ENCODE data around the gene TNRC6A. TPM values are rescaled to one million over a fixed set of nuclear protein-coding genes. Genes with fewer than 3 reads are reported as not detected.

Gene TNRC6A
- total and polyA plus RNA-seq, 2 of the 13 experiments (the other 11 are each of a cell fraction or from before 2014, with no cell fraction given) = 30.9 to 43.6 TPM

- no peak for TF ChIP-seq EP300 (IDR thresholded peaks at IDR 0.05; ENCODE audit: low read depth in 2 of 2, low read length in 2 of 2)
- 0 out of 2 replicates have a peak, but pooled peaks have one; percentile 1 for TF ChIP-seq EP300 (CRISPR knock-in tag; IDR thresholded peaks at IDR 0.05; ENCODE audit: borderline replicate concordance)
- TF ChIP-seq NR2F6 (IDR thresholded peaks at IDR 0.05) = 0 out of 2 replicates have a peak, but pooled peaks have one; percentile 8
- TF ChIP-seq NR2F6 (CRISPR knock-in tag; IDR thresholded peaks at IDR 0.05) = no peak
- TF ChIP-seq SRF (IDR thresholded peaks at IDR 0.05; ENCODE audit: low read depth, low read length) = peak; percentile 93
- TF ChIP-seq CTCF (CRISPR knock-in tag; IDR thresholded peaks at IDR 0.05) = no peak
- TF ChIP-seq HNRNPL (IDR thresholded peaks at IDR 0.05; ENCODE audit: low read depth, low read length) = 0 out of 2 replicates have a peak, but pooled peaks have one; percentile 32
- peak; percentile 4; the same call in 1 of the 2 replicates for TF ChIP-seq GFI1 (CRISPR knock-in tag; IDR thresholded peaks at IDR 0.05; ENCODE audit: borderline replicate concordance)
- TF ChIP-seq, protein P1, sequence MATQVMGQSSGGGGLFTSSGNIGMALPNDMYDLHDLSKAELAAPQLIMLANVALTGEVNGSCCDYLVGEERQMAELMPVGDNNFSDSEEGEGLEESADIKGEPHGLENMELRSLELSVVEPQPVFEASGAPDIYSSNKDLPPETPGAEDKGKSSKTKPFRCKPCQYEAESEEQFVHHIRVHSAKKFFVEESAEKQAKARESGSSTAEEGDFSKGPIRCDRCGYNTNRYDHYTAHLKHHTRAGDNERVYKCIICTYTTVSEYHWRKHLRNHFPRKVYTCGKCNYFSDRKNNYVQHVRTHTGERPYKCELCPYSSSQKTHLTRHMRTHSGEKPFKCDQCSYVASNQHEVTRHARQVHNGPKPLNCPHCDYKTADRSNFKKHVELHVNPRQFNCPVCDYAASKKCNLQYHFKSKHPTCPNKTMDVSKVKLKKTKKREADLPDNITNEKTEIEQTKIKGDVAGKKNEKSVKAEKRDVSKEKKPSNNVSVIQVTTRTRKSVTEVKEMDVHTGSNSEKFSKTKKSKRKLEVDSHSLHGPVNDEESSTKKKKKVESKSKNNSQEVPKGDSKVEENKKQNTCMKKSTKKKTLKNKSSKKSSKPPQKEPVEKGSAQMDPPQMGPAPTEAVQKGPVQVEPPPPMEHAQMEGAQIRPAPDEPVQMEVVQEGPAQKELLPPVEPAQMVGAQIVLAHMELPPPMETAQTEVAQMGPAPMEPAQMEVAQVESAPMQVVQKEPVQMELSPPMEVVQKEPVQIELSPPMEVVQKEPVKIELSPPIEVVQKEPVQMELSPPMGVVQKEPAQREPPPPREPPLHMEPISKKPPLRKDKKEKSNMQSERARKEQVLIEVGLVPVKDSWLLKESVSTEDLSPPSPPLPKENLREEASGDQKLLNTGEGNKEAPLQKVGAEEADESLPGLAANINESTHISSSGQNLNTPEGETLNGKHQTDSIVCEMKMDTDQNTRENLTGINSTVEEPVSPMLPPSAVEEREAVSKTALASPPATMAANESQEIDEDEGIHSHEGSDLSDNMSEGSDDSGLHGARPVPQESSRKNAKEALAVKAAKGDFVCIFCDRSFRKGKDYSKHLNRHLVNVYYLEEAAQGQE (IDR thresholded peaks at IDR 0.05; ENCODE audit: borderline replicate concordance in 1 of 2, low read depth in 1 of 2, low read length in 2 of 2) = no peak
These were observed 110.0 kb downstream of the TNRC6A start (continued) for GRCh38 chr16:24839347-24839972.
